Suprapubic skin (tissue), 4 donors: ENCODE results near the gene MCOLN1. TPM values are rescaled to one million over a fixed set of nuclear protein-coding genes. Genes with fewer than 3 reads are reported as not detected.

Source experiments
- DNase-seq, 2 donors: peaks; one replicate each; pipeline ENCODE4 v3.0.0-alpha.2; 2019; ENCODE audit warnings: low spot score in 2 of 2
- H3K27ac ChIP-seq: fragments of 200-600 bp; sonication (generic); one replicate; pipeline ENCODE4 v1.5.1; 2019
- H3K27me3 ChIP-seq: fragments of 200-600 bp; sonication (generic); one replicate; pipeline ENCODE4 v1.5.1; 2019
- H3K36me3 ChIP-seq: fragments of 200-600 bp; sonication (generic); one replicate; pipeline ENCODE4 v1.5.1; 2019
- H3K4me1 ChIP-seq: fragments of 200-600 bp; sonication (generic); one replicate; pipeline ENCODE4 v1.5.1; 2019
- H3K4me3 ChIP-seq: fragments of 200-600 bp; sonication (generic); one replicate; pipeline ENCODE4 v1.5.1; 2019; ENCODE audit warnings: mild to moderate bottlenecking
- H3K9me3 ChIP-seq: fragments of 200-600 bp; sonication (generic); one replicate; pipeline ENCODE4 v1.5.1; 2019
- CTCF ChIP-seq, 2 donors: fragments of 200-600 bp in 1 of 2; fragments of 450-650 bp in 1 of 2; sonication (generic) in 1 of 2; IDR thresholded peaks; one replicate each; pipeline ENCODE4 v1.5.1; 2016 to 2019; ENCODE audit warnings: antibody characterized with exemption in 2 of 2, mild to moderate bottlenecking in 1 of 2, moderate library complexity in 1 of 2
- EP300 ChIP-seq: sonication (generic); formaldehyde crosslinking; IDR thresholded peaks from one replicate; pipeline ENCODE4 v1.6.1; 2017; ENCODE audit warnings: antibody characterized with exemption
- POLR2A ChIP-seq, 2 donors: fragments of 450-650 bp; IDR thresholded peaks; one replicate each; pipeline ENCODE4 v1.6.1; 2017; ENCODE audit warnings: antibody characterized with exemption in 2 of 2, mild to moderate bottlenecking in 2 of 2, moderate library complexity in 2 of 2
- POLR2AphosphoS5 ChIP-seq, 3 donors: sonication (generic); formaldehyde crosslinking; IDR thresholded peaks; one replicate each; pipeline ENCODE4 v1.6.1; 2017; ENCODE audit warnings: antibody characterized with exemption in 3 of 3
- WGBS: methylation state at CpG from one replicate; pipeline ENCODE4 v1.1.5; 2018; 5-methylcytosine and 5-hydroxymethylcytosine counted together
- total RNA-seq, 4 donors: library from RNA; depleted of rRNA; stranded (reverse); fragments of >200 nt; gene quantifications; one replicate each; pipeline ENCODE4 v1.1.0, GENCODE V29; 2016

The MCOLN1 gene
- total RNA-seq, 4 donors from 2014 or later = 15.9 to 43.6 (median 29.5) TPM

- peak overlapping the region; percentile 83 for H3K4me3 ChIP-seq
- TF ChIP-seq EP300 = no peak
- H3K9me3 ChIP-seq = no peaks in the 10 kb centered on the region
- 3% methylated on average over 15 of the region's 23 CpGs for WGBS
- H3K4me1 ChIP-seq = peaks cover 27% of the 10 kb centered on the region
- peak overlapping the region; percentile 85 for H3K27ac ChIP-seq
- DNase-seq = no peak
- H3K27me3 ChIP-seq = no peaks in the 10 kb centered on the region
- peaks cover 44% of the 10 kb centered on the region for H3K36me3 ChIP-seq
These were observed 671 bp downstream of the MCOLN1 start for GRCh38 chr19:7522923-7523667.

GRCh38 chr19:7524523-7524922, 2.1 kb downstream of the MCOLN1 start:
- DNase-seq = no peak
- Histone ChIP-seq H3K27ac (no peak overlapping the region), H3K36me3 (peaks cover 57% of the 10 kb centered on the region), H3K27me3 (no peaks in the 10 kb centered on the region), H3K4me1 (peaks cover 27% of the 10 kb centered on the region), H3K9me3 (no peaks in the 10 kb centered on the region), H3K4me3 (no peak overlapping the region)
- WGBS = 98% methylated on average over 5 of the region's 5 CpGs
- TF ChIP-seq POLR2AphosphoS5 (IDR thresholded peaks at IDR 0.05) (no peak), POLR2A (IDR thresholded peaks at IDR 0.05) (no peak), CTCF (IDR thresholded peaks at IDR 0.05) (no peak), EP300 (no peak)

GRCh38 chr19:7524992-7525739, 2.7 kb downstream of the MCOLN1 start:
- Histone ChIP-seq H3K4me1 (peaks cover 27% of the 10 kb centered on the region), H3K27ac (no peak overlapping the region), H3K27me3 (no peaks in the 10 kb centered on the region), H3K9me3 (no peaks in the 10 kb centered on the region), H3K36me3 (peaks cover 57% of the 10 kb centered on the region), H3K4me3 (no peak overlapping the region)
- no peak for DNase-seq
- no peak for TF ChIP-seq POLR2AphosphoS5 (IDR thresholded peaks at IDR 0.05)
- no peak for TF ChIP-seq EP300
- no peak for TF ChIP-seq CTCF (IDR thresholded peaks at IDR 0.05)
- TF ChIP-seq POLR2A (IDR thresholded peaks at IDR 0.05) = no peak
- WGBS = 94% methylated on average over 20 of the region's 20 CpGs

GRCh38 chr19:7526059-7526929, 3.9 kb downstream of the MCOLN1 start:
- Histone ChIP-seq H3K4me1 (peaks cover 27% of the 10 kb centered on the region), H3K36me3 (peaks cover 65% of the 10 kb centered on the region), H3K4me3 (no peak overlapping the region), H3K27ac (no peak overlapping the region), H3K9me3 (no peaks in the 10 kb centered on the region), H3K27me3 (no peaks in the 10 kb centered on the region)
- 88% methylated on average over 24 of the region's 31 CpGs for WGBS
- TF ChIP-seq CTCF (IDR thresholded peaks at IDR 0.05) (no peak), POLR2A (IDR thresholded peaks at IDR 0.05) (no peak), POLR2AphosphoS5 (IDR thresholded peaks at IDR 0.05) (no peak), EP300 (no peak)
- no peak for DNase-seq

- TF ChIP-seq POLR2A (IDR thresholded peaks at IDR 0.05) (no peak), EP300 (no peak), CTCF (IDR thresholded peaks at IDR 0.05) (no peak)
- Histone ChIP-seq H3K4me1 (peaks cover 18% of the 10 kb centered on the region), H3K27me3 (no peaks in the 10 kb centered on the region), H3K4me3 (no peak overlapping the region), H3K9me3 (no peaks in the 10 kb centered on the region), H3K27ac (no peak overlapping the region), H3K36me3 (peaks cover 73% of the 10 kb centered on the region)
- WGBS = 88% methylated on average over 9 of the region's 25 CpGs
- no peak for DNase-seq
These were observed 5.2 kb downstream of the MCOLN1 start for GRCh38 chr19:7527516-7528191.
